H54 (cell line): Measurements from ENCODE around the gene COTL1.

ENCODE experiments used
- DNase-seq: peaks from one replicate; pipeline ENCODE4 v3.0.0; 2011; ENCODE audit warnings: low spot score, mixed read lengths; ENCODE audit not compliant: insufficient read length
- FAIRE-seq: peaks from 3 replicates; lab custom pipeline; 2011; peaks lifted over from hg19 to GRCh38; lab: Jason Lieb, UNC
- POLR2A ChIP-seq: IDR thresholded peaks from 2 replicates; pipeline ENCODE4 v1.6.1; 2011; ENCODE audit warnings: low read depth, mild to moderate bottlenecking, low read length

The COTL1 gene

DNA sequence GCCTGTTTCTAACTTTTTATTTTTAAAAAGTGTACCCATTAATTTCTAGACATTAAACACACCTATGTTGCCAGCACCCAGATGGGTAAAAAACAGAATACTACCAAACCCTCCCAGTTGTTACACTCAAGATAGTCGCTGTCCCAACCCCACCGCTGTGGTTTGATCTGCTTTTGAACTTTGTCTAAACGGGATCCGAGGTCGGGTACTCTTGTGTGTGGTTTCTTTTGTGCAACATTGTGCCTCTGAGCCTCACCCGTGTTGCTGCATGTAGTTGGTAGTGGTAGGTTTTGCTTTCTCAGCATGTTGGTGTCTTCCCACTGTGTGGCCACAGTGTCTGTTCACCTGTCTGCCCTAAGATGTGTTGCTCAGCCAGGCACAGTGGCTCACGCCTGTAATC lies 34.7 kb upstream of the COTL1 start:
- no peak for TF ChIP-seq POLR2A
- FAIRE-seq = no peak
- DNase-seq = no peak

DNA sequence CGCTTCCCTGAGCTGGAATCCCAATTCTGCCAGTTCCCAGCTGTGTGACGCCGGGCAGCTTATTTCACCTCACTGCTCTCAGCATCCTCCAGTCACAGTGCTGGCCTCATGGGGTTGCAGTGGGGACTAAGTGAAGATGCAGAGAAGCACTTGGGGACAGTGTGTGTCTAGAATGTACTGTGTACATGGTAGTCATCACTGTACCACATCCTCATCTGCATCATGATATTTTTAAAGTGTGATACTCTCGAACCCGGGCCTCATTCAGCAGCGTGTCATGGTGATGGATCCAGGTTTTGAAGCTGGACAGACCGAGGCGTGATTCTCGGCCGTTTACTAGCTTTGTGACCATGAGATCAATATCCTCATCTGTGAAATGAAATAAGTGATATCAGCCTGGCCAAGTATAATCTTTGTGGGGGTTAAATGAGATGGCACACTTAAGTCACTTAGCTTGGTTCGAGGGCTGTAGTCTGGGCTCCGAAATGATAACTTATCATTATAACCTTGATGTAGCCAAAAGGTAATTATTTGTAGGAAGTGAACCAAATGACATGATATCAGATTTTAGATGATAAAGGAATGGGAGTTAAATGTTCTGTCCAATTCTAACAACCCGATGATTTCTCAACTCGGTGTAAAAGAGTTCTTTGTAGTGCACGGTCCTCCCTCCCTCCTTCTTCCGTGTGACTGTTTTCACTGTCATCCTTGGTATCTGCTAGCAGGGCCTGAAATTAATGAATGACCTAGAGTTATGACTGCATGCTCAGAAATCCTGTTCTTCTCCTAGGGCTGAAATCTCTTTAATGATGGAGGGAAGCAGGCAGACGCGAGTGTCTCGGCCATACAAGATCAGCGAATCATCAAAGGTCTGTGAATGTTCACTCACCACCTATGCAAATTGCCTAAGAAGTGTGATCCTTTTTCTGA lies 32.4 kb upstream of the COTL1 start:
- no peak for FAIRE-seq
- no peak for DNase-seq
- TF ChIP-seq POLR2A = no peak

DNA sequence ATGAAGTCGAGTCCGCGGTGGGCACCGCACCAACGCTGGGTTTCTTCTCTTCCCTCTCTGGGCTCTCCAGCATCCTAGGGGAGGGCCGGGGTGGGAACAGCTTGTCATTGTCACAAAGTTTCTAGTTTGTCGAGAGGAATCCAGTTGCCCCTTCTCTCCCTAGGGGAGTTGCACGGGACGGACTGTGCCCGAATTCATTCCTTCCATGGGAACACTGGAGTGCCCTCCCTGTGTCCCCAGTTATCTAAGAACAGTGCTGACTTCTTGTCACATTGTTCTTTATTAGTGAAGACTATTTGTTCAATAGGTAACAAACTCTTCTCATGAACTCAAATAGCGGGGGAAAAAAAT lies 31.6 kb upstream of the COTL1 start:
- no peak for TF ChIP-seq POLR2A
- no peak for FAIRE-seq
- no peak for DNase-seq

DNA sequence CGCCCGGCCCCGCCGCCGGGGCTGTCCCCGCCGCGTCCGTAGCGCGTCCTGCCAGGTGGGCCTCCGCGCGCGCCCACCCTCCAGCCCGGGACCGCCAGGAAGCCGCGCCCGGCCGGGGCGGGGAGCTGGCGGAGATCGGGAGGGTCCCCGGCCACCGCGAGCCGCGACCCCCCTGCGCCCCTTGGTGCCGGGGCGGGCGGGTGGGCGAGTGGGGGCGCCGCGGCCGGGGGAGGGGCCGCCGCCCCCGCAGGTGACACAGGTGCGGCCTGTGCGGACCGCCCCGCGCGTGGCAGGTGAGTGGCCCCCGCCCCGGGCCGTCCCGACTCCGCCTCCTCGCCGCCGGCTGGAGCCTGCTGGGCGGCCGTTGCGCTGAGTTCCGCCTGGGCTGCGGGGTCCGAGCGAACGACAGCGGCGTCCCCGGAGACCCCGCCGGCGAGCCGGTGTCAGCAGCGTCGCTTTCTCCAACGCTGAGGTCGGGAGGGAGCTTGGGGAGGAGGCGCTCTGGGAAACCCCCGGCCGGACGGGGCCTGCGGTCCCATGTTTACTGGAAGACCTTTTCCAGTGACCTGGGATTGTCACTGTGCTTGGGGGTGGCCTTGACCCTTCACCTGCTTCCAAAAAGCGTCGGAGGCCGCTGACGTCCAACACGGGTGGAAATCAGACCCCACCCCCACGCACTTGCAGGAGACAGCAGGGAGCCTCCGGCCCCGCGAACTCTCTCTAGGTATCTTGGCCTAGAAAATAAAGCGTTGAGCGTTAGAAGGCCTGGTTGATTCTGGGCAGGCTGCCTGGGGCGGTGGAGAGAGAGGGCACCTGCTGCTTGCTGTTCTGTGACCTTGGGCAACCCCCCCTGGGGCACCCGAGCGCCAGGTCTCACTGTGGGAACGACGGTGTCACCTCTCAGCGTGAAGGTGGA lies 31.0 kb upstream of the COTL1 start:
- FAIRE-seq (no peak), DNase-seq (no peak)
- TF ChIP-seq POLR2A = no peak

DNA sequence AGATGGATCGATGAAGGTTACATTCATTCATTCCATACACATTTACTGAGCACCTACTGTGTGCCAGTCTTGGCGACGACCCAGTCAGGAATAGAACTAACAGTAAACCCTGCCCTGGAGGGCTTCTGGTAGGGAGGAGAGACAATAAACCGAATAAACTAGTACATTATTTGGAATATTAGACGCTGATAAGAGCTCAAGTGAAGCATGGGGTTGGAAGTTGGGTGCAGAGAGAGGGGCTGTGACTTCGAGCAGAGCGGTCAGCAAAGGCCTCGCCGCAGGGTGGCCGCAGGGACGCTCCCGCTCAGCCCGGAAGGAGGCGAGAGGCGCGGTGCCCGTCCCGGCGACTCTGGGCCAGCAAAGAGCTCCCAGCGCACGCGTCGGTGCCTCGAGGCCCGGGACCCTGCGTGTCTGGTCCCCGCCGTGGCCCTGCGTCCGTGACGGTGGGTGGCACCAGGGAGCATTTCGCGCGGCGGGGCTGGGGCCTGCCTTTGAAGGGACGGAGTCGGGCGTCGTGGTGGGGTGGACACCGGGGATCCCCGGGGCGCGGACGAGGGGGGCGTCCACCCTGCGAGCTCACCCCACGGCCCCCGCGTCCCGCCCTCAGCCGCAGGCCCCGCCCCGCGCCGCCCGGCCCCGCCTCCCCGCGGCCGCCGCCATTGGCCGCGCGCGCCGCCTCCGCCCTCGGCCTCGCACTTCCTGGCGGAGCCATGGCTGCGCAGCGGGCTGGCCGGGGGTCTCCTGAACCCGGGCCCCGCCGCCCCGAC lies 30.1 kb upstream of the COTL1 start, which contains the start of gene KLHL36:
TSS of gene KLHL36 (plus strand) at position 684 of the 767 bp plus-strand sequence. CDS start 2,357 bp downstream, outside the sequence.
- DNase-seq (peak; percentile 72), FAIRE-seq (no peak)
- peak; percentile 42; the same call in 1 of the 2 replicates for TF ChIP-seq POLR2A

DNA sequence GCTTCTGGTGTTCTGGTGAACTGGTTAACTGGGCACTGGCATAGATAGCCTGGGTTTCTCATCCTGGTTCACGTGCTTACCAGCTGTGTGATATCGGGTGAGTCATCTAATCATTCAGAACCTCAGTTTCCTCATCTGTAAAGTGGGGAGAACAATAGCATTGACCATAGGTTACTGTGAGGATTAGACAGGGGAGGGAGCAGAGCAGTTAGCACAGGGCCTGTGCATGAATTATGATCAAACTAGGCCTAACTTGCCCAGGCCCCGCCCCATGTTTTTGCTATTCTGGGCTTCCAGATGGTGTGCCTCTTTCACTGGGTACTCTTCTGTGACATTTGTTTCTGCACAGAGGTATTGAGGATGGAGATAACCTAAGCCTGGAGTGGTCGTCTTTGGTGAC lies 25.8 kb upstream of the COTL1 start:
- TF ChIP-seq POLR2A = no peak
- FAIRE-seq (no peak), DNase-seq (no peak)

DNA sequence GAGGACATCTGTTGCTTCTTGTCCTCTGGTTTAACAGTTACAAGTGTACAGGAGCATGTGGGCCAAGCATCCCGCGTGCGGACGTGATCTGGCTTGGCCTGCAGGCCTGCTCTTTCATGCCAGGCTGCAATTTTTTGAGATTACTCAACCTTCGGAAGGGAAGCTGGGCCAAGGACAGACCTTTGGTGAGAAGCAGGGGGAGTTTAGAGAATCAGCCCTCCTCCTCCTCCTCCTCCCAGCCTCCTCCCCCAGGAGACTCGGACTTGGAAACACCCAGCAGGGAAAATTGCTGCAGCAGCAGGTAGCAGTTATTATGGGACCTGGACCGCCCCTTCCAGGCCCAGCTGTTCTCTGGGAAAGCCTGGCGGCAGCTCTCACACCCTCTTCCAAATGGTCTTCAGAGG lies 25.3 kb upstream of the COTL1 start:
- no peak for TF ChIP-seq POLR2A
- FAIRE-seq (no peak), DNase-seq (peak; percentile 74)

DNA sequence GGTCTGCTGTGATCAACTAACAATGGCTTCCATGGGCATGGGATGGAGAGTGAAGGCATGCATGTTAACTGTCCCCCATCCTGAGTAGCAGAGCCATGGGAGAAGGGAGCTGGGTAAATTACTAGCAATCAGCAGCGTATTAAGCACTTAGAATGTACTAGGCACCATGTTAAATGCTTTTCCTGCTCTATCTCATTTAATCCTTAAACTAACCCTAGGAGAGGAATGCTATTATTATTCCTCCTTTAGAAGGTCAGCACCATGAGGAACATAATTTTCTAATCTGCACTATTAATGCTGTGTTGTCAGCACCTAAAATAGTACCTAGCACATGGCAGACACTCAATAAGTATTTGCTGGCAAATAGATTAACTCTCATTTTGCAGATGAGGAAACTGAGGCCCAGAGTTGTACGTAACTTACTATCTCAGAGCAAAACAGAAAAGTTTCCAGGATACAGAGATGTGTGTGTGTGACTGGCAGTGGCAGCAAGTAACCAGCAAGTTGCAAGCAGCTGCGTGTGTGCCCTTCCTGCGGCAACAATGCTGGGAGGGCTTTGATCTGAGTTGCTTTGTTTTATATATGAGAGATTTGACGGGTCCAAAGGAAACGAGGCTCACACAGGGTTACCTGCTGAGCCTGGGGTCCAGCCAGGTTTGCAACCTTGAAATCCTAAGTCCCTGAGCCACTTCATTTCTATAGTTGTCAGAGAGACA lies 23.9 kb upstream of the COTL1 start:
- TF ChIP-seq POLR2A = no peak
- FAIRE-seq (no peak), DNase-seq (no peak)

DNA sequence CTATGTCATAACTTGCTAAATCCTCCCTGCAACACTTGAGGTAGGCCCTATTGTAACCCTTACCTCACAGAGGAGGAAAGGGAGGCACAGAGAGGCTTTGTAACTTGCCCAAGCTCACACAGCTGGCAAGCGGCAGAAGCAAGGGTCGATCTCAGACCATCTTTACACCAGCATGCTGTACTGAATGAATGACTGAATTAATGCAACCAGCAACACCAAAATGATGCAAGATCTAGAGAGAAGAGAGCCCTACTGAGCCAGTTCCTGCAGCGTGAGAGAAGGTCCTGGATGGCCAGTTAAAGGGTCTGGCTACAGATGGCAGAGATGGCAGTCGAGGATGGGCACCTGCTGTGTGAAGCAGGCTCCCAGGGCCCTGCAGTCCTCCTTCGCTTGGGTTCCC lies 22.3 kb upstream of the COTL1 start:
- FAIRE-seq (no peak), DNase-seq (no peak)
- TF ChIP-seq POLR2A = no peak

DNA sequence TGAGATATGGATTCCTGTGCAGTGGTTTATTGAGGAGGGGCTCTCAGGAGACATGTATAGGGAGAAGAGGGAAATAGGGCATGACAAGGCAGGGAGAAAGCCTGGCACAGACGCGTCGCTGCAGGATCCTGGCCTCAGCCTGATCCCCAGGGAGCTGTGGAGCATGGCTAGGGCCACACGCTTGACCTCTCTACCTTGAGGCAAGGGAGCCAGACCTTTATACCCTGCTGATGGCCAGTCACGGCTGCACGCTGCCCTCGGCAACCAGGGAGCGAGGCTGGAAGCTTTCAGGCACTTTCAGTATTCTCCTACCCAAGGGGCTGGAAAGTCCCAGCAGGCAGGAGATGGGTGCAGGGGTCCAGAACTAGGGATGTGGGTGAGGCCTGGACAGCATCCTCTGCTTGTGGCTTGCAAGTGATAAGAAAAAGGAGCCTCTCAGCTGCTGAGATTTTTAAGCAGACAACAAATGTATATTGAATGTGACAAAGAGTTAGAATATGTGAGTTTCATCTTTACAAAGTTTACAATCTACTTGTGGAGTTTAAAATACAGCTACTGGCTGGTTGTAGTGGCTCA lies 20.4 kb upstream of the COTL1 start:
- FAIRE-seq (no peak), DNase-seq (no peak)
- no peak for TF ChIP-seq POLR2A

DNA sequence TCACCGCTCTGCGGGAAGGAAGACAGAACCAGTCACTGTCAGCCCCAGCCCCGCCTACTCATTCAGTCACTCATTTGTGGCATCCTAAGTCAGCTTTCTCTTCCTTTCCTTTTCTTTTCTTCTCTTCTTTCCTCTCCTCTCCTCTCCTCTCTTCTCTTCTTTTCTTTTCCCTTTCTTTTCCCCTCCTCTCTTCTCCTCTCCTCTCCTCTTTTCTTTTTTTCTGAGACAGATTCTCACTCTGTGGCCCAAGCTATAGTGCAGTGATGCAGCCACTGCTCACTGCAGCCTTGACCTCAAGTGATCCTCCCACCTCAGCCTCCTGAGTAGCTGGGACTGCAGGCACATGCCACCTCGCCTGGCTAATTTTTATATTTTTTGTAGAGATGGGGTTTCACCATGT lies 19.8 kb upstream of the COTL1 start:
- FAIRE-seq = no peak
- DNase-seq = no peak
- TF ChIP-seq POLR2A = no peak

DNA sequence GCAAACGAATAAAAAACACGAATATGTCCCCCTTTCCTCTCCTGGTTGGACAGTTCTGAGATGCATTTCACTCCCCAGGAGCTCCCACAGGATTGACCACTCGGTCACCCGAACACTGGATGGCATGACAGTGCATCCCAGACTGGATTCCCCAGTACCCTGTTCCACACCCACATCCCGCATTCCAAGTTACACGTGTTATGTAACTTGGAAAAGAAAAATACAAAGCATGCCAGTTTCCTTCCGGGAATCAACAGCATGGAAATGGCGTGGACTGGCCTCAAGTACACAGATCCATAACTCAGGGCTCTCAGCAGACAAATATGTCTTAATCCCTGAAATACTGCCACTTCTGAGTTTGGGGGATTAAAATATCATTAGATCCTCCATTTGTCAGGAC lies 17.8 kb upstream of the COTL1 start:
- no peak for TF ChIP-seq POLR2A
- FAIRE-seq = no peak
- DNase-seq = no peak
